Thyroid gland (tissue), 4 donors: ENCODE data around the gene RPS19.

Experiments used
- CTCF ChIP-seq, 6 experiments: fragments of 200-600 bp in 3 of 6; fragments of 450-650 bp in 3 of 6; sonication (generic) in 3 of 6; IDR thresholded peaks; one replicate each; pipeline ENCODE4 v1.5.1; 2016 to 2019; ENCODE audit warnings: antibody characterized with exemption in 6 of 6, mild to moderate bottlenecking in 2 of 6, inconsistent platforms in 1 of 6, moderate library complexity in 1 of 6
- POLR2A ChIP-seq, 2 donors: fragments of 450-650 bp; IDR thresholded peaks; one replicate each; pipeline ENCODE4 v1.6.1; 2017; ENCODE audit warnings: antibody characterized with exemption in 2 of 2, mild to moderate bottlenecking in 2 of 2, moderate library complexity in 1 of 2

- TF ChIP-seq CTCF (IDR thresholded peaks at IDR 0.05) (no peak), POLR2A (IDR thresholded peaks at IDR 0.05) (no peak)
Observed at GRCh38 chr19:41876847-41877832, 17.1 kb downstream of the RPS19 start, which contains the start of gene CD79A.
